Measurements from ENCODE around the gene NR2F6.

- TF ChIP-seq, protein P1, sequence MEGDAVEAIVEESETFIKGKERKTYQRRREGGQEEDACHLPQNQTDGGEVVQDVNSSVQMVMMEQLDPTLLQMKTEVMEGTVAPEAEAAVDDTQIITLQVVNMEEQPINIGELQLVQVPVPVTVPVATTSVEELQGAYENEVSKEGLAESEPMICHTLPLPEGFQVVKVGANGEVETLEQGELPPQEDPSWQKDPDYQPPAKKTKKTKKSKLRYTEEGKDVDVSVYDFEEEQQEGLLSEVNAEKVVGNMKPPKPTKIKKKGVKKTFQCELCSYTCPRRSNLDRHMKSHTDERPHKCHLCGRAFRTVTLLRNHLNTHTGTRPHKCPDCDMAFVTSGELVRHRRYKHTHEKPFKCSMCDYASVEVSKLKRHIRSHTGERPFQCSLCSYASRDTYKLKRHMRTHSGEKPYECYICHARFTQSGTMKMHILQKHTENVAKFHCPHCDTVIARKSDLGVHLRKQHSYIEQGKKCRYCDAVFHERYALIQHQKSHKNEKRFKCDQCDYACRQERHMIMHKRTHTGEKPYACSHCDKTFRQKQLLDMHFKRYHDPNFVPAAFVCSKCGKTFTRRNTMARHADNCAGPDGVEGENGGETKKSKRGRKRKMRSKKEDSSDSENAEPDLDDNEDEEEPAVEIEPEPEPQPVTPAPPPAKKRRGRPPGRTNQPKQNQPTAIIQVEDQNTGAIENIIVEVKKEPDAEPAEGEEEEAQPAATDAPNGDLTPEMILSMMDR (conservative IDR thresholded peaks at IDR 0.05; ENCODE audit: low read length) = no peak
- TF ChIP-seq EZH2phosphoT487 (IDR thresholded peaks at IDR 0.05; ENCODE audit: borderline replicate concordance) = no peak
Measured at GRCh38 chr19:17262557-17262956, 16.8 kb upstream of the NR2F6 start.
